ENCODE measurements around the gene TAC4.

- TF ChIP-seq CTCF (IDR thresholded peaks at IDR 0.05; ENCODE audit: low read depth, low read length, missing input control) (no peak), EGR1 (IDR thresholded peaks at IDR 0.05; ENCODE audit: low read depth in 2 of 2) (no peak), GABPA (IDR thresholded peaks at IDR 0.05 in 1 of 2, conservative IDR thresholded peaks at IDR 0.05 in 1 of 2) (no peak), ZBTB33 (IDR thresholded peaks at IDR 0.05) (no peak), FOXA1 (IDR thresholded peaks at IDR 0.05) (no peak), RAD21 (IDR thresholded peaks at IDR 0.05) (no peak), MAX (IDR thresholded peaks at IDR 0.05) (no peak), YY1 (IDR thresholded peaks at IDR 0.05) (no peak), SP1 (IDR thresholded peaks at IDR 0.05) (no peak), FOXA2 (IDR thresholded peaks at IDR 0.05) (no peak), TAF1 (conservative IDR thresholded peaks at IDR 0.05) (no peak), JUND (IDR thresholded peaks at IDR 0.05) (no peak), REST (IDR thresholded peaks at IDR 0.05) (no peak)
These were observed 18.8 kb downstream of the TAC4 start for GRCh38 chr17:49829026-49829425.
